Neural progenitor cell (in vitro differentiated cells): Measurements from ENCODE around the gene GIMAP1. TPM values are rescaled to one million over a fixed set of nuclear protein-coding genes. Genes with fewer than 3 reads are reported as not detected.

Experiments used
- DNase-seq: peaks from one replicate; pipeline ENCODE4 v3.0.0-alpha.2; 2016; ENCODE audit warnings: low spot score
- H2AFZ ChIP-seq: fragments of 200-600 bp; sonication (generic); replicated peaks from 2 replicates; pipeline ENCODE4 v1.6.1; 2016; ENCODE audit warnings: antibody characterized with exemption
- H3F3A ChIP-seq: fragments of 200-600 bp; sonication (generic); 2 replicates; pipeline ENCODE4 v1.6.1; 2016; ENCODE audit warnings: antibody characterized with exemption, low read depth
- H3K27ac ChIP-seq: fragments of 200-600 bp; sonication (generic); 2 replicates; pipeline ENCODE4 v1.5.1; 2016; ENCODE audit warnings: mild to moderate bottlenecking
- H3K27me3 ChIP-seq: fragments of 200-600 bp; sonication (generic); 2 replicates; pipeline ENCODE4 v1.6.1; 2016; ENCODE audit warnings: mild to moderate bottlenecking, moderate library complexity
- H3K36me3 ChIP-seq: fragments of 200-600 bp; sonication (generic); 2 replicates; pipeline ENCODE4 v1.5.1; 2016
- H3K4me1 ChIP-seq: fragments of 200-600 bp; sonication (generic); 2 replicates; pipeline ENCODE4 v1.6.1; 2016; ENCODE audit warnings: mixed run types
- H3K4me2 ChIP-seq: fragments of 200-600 bp; sonication (generic); 2 replicates; pipeline ENCODE4 v1.6.1; 2016
- H3K4me3 ChIP-seq: fragments of 200-600 bp; sonication (generic); 2 replicates; pipeline ENCODE4 v1.5.1; 2016
- H3K79me2 ChIP-seq: fragments of 200-600 bp; sonication (generic); 2 replicates; pipeline ENCODE4 v1.6.1; 2016; ENCODE audit warnings: low read depth
- H3K9ac ChIP-seq: fragments of 200-600 bp; sonication (generic); 2 replicates; pipeline ENCODE4 v1.6.1; 2016
- H3K9me3 ChIP-seq: fragments of 200-600 bp; sonication (generic); 2 replicates; pipeline ENCODE4 v1.5.1; 2016; ENCODE audit warnings: low read depth
- H4K20me1 ChIP-seq: fragments of 200-600 bp; sonication (generic); 2 replicates; pipeline ENCODE4 v1.6.1; 2016; ENCODE audit warnings: low read depth
- H3K27ac Mint-ChIP-seq: 3 replicates; pipeline ENCODE4 v1.8.0; 2021; ENCODE audit warnings: mixed read lengths
- H3K27me3 Mint-ChIP-seq: 2 replicates; pipeline ENCODE4 v1.8.0; 2022; ENCODE audit warnings: low read depth, mild to moderate bottlenecking, inconsistent platforms, moderate library complexity, mixed read lengths; ENCODE audit not compliant: insufficient read depth
- H3K36me3 Mint-ChIP-seq: 3 replicates; pipeline ENCODE4 v1.8.0; 2021; ENCODE audit warnings: mixed read lengths
- H3K4me1 Mint-ChIP-seq: 3 replicates; pipeline ENCODE4 v1.8.0; 2021; ENCODE audit warnings: mixed read lengths
- H3K4me3 Mint-ChIP-seq: 3 replicates; pipeline ENCODE4 v1.8.0; 2021; ENCODE audit warnings: mild to moderate bottlenecking, moderate library complexity, mixed read lengths
- H3K9me3 Mint-ChIP-seq: 3 replicates; pipeline ENCODE4 v1.8.0; 2020; ENCODE audit warnings: mixed read lengths
- EZH2 ChIP-seq: fragments of 200-600 bp; sonication (generic); IDR thresholded peaks from 2 replicates; pipeline ENCODE4 v1.6.1; 2017; ENCODE audit warnings: antibody characterized with exemption, mild to moderate bottlenecking, moderate library complexity
- EZH2phosphoT487 ChIP-seq: fragments of 200-600 bp; sonication (generic); IDR thresholded peaks from 2 replicates; pipeline ENCODE4 v1.6.1; 2017; ENCODE audit warnings: antibody characterized with exemption
- total RNA-seq: library from RNA; depleted of rRNA; stranded (reverse); fragments of >200 nt; gene quantifications from 2 replicates; pipeline ENCODE4 v1.2.3, GENCODE V29; 2015; ENCODE audit warnings: low replicate concordance
- TF ChIP-seq, protein P1 (sequence below): fragments of 200-600 bp; sonication (generic); IDR thresholded peaks from 2 replicates; pipeline ENCODE4 v1.5.1; 2017; ENCODE audit warnings: antibody characterized with exemption, mild to moderate bottlenecking

The GIMAP1 gene
- total RNA-seq, 1 donor from 2014 or later = not detected

DNA sequence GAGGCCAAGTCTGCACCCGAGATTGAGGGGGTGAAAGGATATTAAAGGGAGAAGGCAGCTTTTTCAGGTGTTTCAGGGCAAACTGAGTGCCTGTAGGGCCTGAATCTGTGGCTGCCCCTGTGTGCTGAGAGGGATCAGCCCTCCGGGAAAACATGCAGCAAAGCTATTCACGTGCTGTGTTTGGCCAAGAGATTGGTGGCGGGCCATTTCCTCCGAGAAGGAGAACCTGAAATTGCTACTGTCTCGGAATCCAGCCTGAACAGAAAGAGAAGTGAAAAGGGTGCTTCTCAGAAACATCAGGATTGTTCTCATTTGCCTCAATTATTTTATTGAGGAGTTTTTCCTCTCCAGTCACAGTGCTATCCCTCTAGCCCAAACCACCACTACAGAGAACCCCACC is 36.8 kb downstream of the GIMAP1 start:
- H3K27me3 Mint-ChIP-seq = peaks cover 2% of the 10 kb centered on the region
- peaks cover 87% of the 10 kb centered on the region for H3K27me3 ChIP-seq

GRCh38 chr7:150753826-150754603 is 37.6 kb downstream of the GIMAP1 start:
- no peaks in the 10 kb centered on the region for H3K79me2 ChIP-seq
- H3K9me3 ChIP-seq = no peaks in the 10 kb centered on the region
- H3F3A ChIP-seq = no peaks in the 10 kb centered on the region
- H3K27me3 ChIP-seq = peaks cover 87% of the 10 kb centered on the region
- H2AFZ ChIP-seq = no peak overlapping the region
- no peak overlapping the region for H3K4me2 ChIP-seq
- no peak overlapping the region for H3K4me3 Mint-ChIP-seq
- H3K9ac ChIP-seq = no peak overlapping the region
- no peak overlapping the region for H3K4me3 ChIP-seq
- no peak overlapping the region for H3K27ac ChIP-seq
- H3K9me3 Mint-ChIP-seq = no peaks in the 10 kb centered on the region
- no peak overlapping the region for H3K27ac Mint-ChIP-seq
- no peaks in the 10 kb centered on the region for H4K20me1 ChIP-seq
- H3K4me1 Mint-ChIP-seq = peaks cover under 1% of the 10 kb centered on the region
- H3K36me3 ChIP-seq = no peaks in the 10 kb centered on the region
- H3K36me3 Mint-ChIP-seq = no peaks in the 10 kb centered on the region
- TF ChIP-seq EZH2 (no peak), EZH2phosphoT487 (no peak)
- TF ChIP-seq, protein P1, sequence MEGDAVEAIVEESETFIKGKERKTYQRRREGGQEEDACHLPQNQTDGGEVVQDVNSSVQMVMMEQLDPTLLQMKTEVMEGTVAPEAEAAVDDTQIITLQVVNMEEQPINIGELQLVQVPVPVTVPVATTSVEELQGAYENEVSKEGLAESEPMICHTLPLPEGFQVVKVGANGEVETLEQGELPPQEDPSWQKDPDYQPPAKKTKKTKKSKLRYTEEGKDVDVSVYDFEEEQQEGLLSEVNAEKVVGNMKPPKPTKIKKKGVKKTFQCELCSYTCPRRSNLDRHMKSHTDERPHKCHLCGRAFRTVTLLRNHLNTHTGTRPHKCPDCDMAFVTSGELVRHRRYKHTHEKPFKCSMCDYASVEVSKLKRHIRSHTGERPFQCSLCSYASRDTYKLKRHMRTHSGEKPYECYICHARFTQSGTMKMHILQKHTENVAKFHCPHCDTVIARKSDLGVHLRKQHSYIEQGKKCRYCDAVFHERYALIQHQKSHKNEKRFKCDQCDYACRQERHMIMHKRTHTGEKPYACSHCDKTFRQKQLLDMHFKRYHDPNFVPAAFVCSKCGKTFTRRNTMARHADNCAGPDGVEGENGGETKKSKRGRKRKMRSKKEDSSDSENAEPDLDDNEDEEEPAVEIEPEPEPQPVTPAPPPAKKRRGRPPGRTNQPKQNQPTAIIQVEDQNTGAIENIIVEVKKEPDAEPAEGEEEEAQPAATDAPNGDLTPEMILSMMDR = peak; percentile 56
- H3K27me3 Mint-ChIP-seq = peaks cover 4% of the 10 kb centered on the region
- DNase-seq = peak; percentile 35
- no peaks in the 10 kb centered on the region for H3K4me1 ChIP-seq

More for the DNA sequence above, 36.8 kb downstream of the GIMAP1 start:
- Histone ChIP-seq H3K9me3 (no peaks in the 10 kb centered on the region), H4K20me1 (no peaks in the 10 kb centered on the region), H3K4me3 (no peak overlapping the region), H3K4me1 (no peaks in the 10 kb centered on the region), H3K79me2 (no peaks in the 10 kb centered on the region), H3K27ac (no peak overlapping the region), H2AFZ (no peak overlapping the region), H3K36me3 (no peaks in the 10 kb centered on the region), H3K4me2 (no peak overlapping the region), H3F3A (no peaks in the 10 kb centered on the region), H3K9ac (no peak overlapping the region)
- no peaks in the 10 kb centered on the region for H3K36me3 Mint-ChIP-seq
- no peak overlapping the region for H3K4me3 Mint-ChIP-seq
- DNase-seq = no peak
- no peak for TF ChIP-seq EZH2phosphoT487
- TF ChIP-seq, protein P1 = no peak
- TF ChIP-seq EZH2 = no peak
- H3K4me1 Mint-ChIP-seq = peaks cover 3% of the 10 kb centered on the region
- H3K27ac Mint-ChIP-seq = no peak overlapping the region
- H3K9me3 Mint-ChIP-seq = no peaks in the 10 kb centered on the region

DNA sequence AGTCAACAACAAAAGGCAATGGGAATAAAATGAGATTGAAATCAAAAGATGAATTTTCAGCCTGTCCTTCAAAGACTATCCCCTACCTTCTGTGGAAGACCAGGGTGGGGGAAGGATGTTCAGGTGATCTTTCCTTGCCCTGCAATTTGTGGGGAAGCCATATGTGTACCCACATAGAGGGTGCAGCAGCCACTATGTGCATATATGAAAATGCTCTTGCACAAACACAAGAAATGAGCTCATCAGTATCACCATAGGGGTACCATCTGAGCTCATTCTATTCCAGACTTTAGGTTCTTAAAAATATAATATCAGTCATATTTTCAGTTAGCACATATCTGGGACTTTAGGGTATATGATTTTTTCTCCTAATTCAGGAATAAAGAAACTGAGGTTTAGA is 38.5 kb downstream of the GIMAP1 start:
- no peaks in the 10 kb centered on the region for H3K9me3 ChIP-seq
- no peaks in the 10 kb centered on the region for H3F3A ChIP-seq
- H3K27me3 Mint-ChIP-seq = peaks cover 4% of the 10 kb centered on the region

More for the DNA sequence above, 38.5 kb downstream of the GIMAP1 start:
- no peak overlapping the region for H3K4me3 ChIP-seq
- Mint-ChIP-seq H3K27ac (no peak overlapping the region), H3K36me3 (no peaks in the 10 kb centered on the region), H3K4me3 (no peak overlapping the region), H3K9me3 (peaks cover 3% of the 10 kb centered on the region), H3K4me1 (no peaks in the 10 kb centered on the region)
- no peak overlapping the region for H3K27ac ChIP-seq
- no peaks in the 10 kb centered on the region for H3K36me3 ChIP-seq
- no peaks in the 10 kb centered on the region for H3K79me2 ChIP-seq
- H3K9ac ChIP-seq = no peak overlapping the region
- H3K4me1 ChIP-seq = no peaks in the 10 kb centered on the region
- no peaks in the 10 kb centered on the region for H4K20me1 ChIP-seq
- H3K27me3 ChIP-seq = peaks cover 80% of the 10 kb centered on the region
- TF ChIP-seq, protein P1 = no peak
- TF ChIP-seq EZH2phosphoT487 = no peak
- TF ChIP-seq EZH2 = no peak
- no peak for DNase-seq
- no peak overlapping the region for H2AFZ ChIP-seq
- no peak overlapping the region for H3K4me2 ChIP-seq
